HG02759 (cell line): Measurements from ENCODE around the gene EXOSC5.
"Not testable (repeated sequence)": the region's sequence is repeated elsewhere in the genome, so short reads cannot be mapped to it uniquely, and the experiment has no call there.

Source experiments
- ATAC-seq: cut with Tn5 transposase; IDR thresholded peaks from one replicate; pipeline ENCODE4 v1.9.1; 2021; ENCODE audit warnings: mild to moderate bottlenecking, moderate library complexity; ENCODE audit not compliant: unreplicated experiment

EXOSC5 gene

DNA sequence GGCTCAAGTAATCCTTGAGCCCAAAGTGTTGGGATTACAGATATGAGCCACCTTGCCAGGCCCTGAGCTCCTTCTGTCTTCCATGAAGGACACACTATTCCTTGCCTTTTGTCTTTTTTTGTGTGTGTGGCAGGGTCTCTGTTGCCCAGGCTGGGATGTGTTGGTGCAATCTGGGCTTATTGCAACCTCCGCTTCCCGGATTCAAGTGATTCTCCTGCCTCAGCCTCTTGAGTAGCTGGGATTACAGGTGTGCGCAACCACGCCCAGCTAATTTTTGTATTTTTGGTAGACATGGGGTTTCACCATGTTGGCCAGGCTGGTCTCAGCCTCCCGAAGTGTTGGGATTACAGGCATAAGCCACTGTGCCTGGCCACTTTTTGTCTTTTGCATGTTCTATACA is 11.7 kb upstream of the EXOSC5 start:
- ATAC-seq: not testable (repeated sequence)

DNA sequence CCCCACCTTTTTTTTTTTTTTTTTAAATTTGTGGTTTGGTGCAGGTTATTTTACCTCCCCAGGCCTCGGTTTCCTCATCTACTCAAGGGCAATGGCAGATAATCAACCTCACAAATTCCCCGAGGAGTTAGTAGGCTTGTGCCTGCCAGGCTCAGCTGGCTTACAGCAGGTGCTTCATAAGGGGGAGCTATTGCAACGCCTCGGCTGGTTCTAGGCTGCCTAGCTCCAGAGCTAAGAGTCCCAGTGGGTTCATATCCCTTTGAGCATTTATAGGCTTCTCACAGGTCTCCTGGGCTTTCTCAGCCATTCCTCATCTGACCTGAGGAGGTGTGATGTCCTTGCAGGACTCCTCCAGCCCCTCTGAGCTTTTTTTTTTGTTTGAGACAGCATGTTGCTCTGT is 11.1 kb upstream of the EXOSC5 start:
- no peak for ATAC-seq

DNA sequence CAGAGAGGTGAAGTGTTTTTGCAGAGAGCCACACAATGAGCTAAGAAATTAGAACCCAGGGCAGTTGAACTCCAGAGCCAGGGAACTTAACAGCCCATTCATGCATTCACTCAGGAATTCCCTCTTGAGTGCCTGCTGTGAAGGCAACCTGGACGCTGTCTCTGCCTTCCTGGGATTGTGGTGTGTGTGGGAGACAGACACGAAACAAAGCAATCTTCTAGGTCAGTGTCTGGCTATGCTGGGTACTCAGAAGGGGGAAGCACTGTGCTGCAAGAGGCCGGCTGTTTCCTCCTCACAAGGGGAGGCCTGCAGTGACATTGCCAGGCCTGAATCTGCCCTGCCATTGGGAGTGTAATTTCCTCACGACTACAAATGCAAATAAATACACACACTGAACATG is 10.1 kb upstream of the EXOSC5 start:
- ATAC-seq: no peak

DNA sequence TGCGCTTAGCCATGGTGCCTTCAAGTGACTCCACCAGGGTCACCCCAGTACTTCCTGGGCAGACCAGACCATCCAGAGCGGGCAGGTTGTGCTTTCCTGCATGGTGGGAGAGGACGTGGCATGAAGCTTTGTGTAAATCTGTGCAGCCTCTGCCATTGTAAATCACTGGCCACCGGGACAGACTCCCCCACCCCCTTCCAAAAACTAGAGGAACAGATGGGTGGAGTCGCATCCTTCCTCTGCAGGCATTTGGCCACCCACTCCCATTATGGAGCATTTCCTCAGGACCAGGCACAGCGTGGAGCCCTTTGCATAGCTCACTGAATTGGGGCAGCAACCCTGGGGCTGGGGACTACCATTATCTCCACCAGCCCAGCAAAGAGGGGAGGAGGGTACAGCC is 8.6 kb upstream of the EXOSC5 start:
- ATAC-seq: no peak

DNA sequence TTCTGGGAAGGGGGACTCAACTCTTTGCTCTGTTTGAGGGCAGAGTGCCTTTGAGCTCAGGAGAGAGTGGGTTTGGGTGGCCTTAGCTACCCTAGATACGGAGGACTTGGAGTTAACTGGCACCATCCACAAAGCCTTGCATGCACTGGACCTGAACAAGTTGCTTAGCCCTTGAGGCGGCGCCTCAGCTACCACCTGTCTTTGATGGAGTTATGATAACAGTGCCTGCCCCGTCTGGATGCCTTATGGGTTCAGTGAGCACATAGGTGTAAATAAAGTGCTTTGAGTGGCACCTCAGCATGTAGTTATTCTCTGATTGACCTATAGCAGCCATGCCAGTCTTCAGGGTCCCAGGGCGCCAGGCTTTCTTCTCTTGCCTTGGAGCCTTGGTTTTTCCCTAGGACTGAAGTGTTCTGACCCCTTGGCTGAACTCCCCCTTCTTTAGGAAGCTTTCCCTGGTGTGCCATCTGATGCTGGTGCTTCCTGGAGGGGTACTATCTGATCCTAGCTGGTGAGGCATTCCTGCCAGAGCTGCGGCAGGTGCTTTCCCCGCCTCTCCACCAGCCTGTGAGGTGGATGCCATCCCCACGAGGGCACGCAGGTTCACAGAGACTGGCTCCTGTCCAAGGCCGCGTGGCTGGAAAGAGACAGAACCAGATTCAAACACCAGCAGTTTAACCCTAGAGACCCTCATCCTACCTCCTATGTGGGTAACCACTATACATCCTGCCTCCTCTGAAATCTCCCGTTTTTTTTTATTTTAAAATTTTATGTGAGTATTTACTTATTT is 6.2 kb upstream of the EXOSC5 start:
- no peak for ATAC-seq

DNA sequence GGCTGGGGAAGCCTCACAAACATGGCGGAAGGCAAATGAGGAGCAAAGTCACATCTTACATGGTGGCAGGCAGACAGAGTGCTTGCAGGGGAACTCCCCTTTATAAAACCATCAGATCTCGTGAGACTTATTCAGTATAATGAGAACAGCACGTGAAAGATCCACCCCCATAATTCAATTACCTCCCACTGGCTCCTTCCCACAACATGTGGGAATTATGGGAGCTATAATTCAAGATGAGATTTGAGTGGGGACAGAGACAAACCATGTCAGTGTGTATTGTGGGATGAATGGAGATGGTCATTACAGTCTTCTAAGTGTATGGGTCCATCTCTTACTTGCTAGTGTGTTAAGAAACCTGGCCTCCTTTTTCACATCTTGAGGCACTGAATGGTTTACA is 4.9 kb upstream of the EXOSC5 start:
- no peak for ATAC-seq

DNA sequence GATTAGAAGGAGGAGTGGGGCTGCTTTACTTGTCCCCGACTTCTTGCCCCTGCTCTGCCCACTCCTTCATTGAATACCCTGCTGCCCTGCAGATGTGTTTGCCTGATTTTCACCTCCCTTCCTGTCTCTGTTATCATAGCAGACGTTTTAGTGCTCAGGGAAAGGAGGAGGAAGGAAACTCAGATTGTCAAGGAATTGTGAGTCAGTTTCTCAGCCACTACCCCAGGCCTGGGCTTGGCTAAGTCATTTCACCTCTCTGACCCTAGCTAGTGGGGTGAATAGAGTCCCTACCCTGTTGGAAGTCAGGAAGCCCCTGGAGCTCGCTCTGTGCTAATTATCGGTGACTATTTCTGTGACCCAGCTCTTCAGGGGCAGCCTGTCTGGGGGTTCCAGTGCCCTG is 4.3 kb upstream of the EXOSC5 start:
- ATAC-seq: no peak

DNA sequence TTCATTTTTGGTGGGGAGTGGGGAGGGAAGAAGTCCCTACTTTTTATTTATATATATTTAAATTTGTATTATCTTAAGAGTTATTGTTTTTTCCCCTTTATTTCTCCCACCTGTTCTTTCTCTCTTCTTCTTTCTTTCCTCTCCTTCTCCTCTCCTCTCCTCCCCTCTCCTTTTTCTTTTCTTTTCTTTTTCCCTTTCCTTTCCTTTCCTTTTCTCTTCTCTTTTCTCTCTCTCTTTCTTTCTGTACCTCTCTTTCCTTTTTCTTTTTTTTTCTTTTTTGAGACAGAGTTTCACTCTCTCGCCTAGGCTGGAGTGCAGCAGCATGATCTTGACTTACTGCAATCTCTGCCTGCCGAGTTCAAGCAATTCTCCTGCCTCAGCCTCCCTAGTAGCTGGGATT is 2.4 kb upstream of the EXOSC5 start:
- ATAC-seq: no peak

DNA sequence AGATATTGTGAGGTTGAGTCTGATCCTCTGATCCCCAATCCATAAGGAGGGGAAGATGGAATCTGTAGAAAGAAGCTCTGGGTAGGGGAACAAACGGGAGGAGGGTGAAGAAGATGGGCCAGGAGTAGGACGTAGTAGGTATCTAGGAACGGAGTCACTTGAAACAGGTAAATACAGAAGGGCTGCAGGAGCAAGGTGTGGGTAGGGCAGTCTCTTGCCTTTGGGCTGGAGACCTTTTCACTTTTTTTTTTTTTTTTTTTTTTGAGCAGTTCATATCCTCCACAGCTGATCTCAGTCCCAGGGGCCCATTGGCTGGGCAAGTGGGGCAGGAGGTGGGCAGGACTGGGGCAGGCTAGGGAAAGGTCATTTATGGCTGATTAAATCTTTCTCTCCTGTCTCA is 1.9 kb upstream of the EXOSC5 start:
- ATAC-seq: no peak

DNA sequence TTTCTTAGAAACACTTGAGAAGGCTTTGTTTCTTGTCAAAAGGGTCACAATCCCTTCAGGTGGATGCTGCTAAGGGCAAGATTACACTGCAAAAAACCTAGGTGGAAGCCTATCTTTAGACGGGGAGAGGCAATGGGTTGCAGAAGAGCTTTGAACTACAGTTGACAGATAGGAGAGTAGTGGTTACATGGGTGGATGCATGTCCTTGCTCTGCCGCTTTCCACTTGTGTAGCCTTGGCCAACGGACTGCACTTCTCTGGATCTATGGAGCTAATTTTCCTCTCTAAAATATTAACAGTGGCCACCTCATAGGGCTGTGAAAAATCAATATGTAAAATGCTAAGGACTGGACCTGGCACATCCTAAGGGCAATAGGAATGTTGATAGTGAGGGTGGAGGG is 1.4 kb upstream of the EXOSC5 start:
- no peak for ATAC-seq

DNA sequence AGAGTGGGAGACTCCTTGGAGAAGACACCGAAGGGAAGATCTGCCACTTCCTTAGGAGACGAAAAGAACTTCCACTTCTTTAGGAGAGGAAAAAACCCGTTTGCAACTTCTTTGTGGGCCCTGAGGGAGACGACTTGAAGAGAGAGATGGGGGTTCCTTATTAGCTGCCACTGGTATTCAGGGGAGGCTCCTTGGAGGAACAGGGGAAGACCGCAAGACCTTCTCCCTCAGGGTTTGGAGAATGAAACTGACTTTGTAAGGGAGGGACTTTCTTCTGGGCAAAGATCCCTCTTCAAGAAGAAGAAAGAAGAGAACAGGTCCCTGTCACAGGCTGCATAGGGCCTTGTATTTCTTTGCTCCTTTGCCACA is 875 bp upstream of the EXOSC5 start:
- ATAC-seq: no peak

DNA sequence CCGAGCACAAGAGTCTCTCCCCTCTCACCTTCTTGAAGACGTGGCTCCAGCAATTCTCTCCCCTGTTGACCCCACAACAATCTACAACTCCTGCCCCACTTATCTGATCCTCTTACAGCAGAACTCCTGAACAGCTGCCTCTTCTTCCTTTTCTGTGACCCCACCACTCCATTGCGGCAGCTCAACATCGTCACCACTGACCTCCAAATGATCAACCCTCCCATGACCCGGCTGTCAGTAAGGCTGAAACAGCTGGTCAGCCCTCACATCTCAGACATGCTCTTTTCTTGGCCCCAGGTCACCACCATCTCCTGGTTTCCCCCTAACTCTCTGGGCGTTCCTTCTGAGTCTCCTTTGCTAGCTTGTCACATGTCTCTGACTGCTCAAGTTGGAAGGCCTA is 1.8 kb downstream of the EXOSC5 start:
- no peak for ATAC-seq

DNA sequence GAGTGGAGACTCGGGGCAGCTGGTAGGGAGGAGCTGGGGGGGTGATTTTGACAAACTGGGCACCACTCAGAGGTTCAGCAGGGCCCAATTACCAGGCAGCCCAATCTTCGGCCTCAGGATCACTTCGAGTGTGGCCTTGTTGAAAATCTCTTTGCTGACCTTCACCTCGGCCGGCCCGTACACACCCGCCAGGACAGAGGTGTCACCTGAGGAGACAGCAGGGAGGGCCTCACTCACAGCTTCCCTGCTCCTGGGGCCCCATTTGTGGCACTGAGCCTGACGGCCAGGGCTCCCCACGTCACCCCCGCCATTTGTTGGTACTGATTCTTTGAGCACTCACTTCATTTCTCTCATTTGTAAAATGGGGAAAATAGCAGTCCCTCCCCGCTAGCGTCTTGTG is 4.4 kb downstream of the EXOSC5 start:
- ATAC-seq: no peak

DNA sequence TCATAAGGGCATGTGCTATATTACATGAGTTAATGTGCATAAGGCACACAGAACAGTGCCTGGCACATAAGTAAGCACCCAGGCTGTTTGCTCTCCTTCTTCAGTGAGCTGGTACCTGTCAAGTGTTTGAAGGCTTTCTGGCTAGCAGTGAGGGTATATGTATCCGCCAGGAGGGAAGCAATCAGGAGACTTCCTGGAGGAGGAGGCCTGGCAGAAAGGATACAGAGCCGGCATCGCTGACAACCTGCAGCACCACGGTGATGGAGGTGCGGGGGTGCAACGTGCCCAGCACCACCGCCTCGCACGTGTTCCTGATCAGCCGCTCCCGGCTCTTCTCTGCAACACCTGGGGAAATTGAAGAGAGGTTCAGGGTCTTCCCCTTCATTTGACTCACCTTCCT is 5.5 kb downstream of the EXOSC5 start:
- no peak for ATAC-seq

DNA sequence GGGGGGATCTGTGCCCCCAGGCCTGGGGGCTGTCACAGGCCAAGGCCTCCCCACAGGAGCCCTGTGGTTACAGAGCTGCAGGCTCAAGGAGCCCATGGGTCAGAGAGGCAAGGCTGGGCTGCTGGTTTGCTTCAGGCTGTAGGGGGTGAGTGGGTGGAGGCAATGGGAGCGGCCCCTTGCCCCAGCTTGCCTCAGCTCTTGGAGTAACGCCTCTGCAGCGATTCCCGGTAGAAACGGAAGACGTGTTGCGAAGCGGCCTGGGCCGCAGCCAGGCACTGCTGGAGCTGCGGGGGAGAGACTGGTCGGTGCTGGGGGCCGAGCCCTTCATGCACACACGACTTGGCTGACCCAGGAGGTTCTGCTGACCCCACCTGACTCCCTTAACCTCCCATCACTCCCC is 10.7 kb downstream of the EXOSC5 start:
- no peak for ATAC-seq

DNA sequence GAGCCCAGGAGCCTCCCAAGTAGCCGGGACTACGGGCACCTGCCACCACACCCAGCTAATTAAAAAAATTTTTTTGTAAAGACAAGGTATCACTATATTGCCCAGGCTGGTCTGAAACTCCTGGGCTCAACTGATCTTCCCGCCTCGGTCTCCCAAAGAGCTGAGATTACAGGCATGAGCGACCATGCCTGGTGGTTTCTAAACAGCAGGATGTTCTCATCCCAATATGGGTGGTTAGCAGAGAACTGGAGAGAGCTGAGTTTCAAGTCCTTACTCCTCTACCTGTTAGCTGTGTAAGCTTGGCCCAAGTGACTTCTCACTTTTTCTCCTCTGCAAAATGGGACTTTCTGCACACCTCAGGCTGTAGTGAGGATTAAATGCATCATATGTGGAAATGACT is 12.8 kb downstream of the EXOSC5 start:
- no peak for ATAC-seq

DNA sequence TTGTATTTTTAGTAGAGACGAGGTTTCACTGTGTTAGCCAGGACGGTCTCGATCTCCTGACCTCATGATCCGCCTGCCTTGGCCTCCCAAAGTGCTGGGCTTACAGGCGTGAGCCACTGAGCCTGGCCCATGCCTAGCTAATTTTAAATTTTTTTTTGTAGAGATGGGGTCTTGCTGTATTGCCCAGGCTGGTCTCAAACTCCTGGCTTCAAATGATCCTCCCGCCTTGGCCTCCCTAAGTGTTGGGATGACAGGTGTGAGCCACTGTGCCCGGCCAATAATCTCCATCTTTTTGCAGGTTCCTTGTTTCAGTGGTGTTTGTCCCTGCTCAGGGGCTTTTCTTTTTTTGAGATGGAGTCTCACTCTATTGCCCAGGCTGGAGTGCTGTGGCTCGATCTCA is 15.6 kb downstream of the EXOSC5 start:
- ATAC-seq: not testable (repeated sequence)

DNA sequence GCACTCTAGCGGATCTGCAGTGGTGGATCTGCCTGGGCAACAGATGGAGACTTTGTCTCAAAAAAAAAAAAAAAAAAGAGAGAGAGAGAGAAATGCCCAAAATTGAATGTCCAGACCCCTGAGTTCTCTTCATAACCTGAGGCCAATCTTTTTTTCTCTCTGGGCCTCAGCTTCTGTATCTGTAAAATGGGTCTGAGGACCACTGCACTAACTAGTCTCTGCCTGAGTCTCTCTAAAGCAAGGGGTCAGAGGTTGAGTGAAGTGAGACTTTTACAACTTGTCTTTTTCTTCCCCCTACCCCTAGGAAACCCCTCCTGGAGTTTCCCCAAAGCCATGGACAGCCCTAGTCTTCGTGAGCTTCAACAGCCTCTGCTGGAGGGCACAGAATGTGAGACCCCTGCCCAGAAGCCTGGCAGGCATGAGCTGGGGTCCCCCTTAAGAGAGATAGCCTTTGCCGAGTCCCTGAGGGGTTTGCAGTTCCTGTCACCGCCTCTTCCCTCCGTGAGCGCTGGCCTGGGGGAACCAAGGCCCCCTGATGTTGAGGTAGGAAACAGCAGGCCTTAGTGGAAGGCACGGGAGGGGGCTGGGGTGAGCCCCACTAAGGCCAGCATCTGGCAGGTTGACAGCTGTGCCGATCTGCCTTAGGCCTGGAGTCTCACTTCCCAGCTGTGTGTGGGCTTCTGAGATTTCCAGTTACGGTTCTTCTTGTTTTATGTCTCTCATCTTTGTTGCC is 19.0 kb downstream of the EXOSC5 start:
- peak; percentile 68 for ATAC-seq

DNA sequence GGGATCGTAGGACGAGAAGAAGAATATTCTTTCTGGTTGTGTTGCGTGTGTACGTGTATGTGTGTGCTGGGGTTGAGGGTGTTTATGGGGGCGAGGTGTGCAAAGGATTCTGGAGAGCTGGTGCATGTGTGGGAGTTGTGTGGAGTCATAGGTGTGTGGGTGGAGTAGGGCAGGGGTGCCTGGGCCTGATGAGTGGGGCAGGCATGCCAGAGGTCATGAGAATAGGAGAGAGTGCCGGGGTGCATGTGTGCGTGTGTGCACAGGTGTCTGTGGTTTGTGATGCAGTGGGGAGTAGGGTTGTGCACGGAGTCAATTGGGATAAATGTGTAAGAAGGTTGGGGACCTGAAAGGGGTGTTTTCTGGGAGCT is 20.2 kb downstream of the EXOSC5 start:
- no peak for ATAC-seq

DNA sequence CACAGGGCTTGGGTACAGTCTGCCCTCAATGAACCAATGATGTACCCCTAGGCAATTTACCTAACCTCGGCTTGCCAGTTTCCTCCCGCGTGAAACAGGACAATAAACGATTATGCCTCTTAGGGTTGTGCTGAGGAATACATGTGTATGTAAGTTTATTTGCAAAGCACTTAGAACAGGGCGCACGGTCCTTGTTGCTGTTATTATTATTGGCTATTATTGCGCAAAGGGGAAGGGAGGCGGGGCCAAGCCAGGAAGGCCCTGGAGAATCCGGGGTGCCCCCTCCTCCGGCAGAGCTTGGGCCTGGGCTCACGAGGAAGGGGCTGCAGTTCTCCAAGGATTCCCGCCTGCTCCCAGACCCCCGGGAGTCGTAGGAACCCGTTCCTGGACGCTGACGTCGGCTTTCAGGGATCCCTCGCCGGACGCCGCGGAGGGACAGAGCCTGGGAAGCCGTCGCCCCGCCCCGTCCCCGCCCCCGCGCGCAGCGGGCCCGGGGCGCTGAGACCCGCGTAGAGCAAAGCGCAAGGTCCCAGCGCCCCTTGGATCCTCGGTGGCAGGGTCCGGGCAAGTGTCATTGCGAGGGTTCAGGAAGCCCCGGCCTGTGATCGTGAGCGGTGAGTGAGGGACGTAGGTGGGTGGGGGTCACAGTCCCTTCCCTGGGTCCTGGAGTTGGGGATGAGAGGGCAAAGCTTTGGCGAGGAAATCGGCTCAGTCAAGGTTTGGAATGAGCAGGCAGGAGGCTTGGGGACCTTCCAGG is 20.7 kb downstream of the EXOSC5 start, which contains the start of gene TMEM91:
TMEM91 (plus strand) TSS at position 293 of the 757 bp plus-strand sequence. CDS start 1,777 bp downstream, outside the sequence.
- ATAC-seq: no peak

DNA sequence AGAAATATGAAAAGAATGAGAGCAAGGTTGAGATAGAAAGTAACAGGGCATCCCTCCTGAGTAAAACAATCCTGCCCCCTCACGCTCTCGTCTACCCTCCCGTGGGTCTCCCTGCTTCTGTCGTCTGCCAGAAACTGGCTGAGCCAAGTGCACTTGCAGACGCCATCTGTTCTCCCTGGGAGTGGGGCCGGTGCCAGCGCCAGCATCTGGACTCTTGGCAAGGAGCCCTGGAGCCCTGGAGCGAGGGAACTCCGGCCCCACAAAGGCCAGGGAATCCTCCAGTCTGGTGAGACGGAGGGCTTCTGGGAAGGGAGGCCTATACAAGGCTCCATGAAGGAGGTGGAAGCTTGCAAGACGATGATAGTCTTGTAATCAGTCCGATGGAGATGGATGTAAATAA is 23.2 kb downstream of the EXOSC5 start:
- no peak for ATAC-seq

DNA sequence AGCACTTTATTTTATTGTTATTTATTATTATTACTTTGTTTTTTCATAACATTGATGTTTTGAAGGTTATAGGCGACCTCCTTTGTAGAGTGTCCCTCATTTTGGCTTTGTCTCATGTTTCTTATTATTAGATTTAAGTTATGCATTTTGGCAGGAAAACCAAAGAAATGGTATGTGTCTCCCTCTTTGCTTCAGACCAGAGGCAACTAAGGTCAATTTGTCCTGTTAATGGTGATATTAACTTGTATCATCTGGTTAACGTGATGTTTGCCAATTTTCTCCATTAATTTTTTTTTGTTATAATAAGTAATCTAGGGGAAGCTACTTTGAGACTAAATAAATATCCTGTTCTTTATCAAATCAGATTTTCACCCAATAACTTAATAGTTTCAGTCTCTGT is 24.7 kb downstream of the EXOSC5 start:
- no peak for ATAC-seq
